Measurements from ENCODE around the gene TDRKH.

DNA sequence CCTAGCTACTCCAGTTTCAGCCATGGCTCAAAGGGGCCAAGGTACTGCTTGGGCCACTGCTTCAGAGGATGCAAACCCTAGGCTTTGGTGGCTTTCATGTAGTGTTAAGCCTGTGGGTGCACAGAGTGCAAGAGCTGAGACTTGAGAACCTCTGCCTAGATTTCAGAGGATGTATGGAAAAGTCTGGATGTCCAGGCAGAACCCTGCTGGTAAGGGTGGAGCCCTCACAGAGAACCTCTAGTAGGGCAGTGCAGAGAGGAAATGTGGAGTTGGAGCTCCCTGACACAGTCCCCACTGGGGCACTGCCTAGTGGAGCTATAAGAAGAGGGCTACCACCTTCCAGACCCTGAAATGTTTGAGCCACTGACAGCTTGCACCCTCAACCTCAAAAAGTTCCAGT lies 52.8 kb downstream of the TDRKH start:
- TF ChIP-seq, protein P1, sequence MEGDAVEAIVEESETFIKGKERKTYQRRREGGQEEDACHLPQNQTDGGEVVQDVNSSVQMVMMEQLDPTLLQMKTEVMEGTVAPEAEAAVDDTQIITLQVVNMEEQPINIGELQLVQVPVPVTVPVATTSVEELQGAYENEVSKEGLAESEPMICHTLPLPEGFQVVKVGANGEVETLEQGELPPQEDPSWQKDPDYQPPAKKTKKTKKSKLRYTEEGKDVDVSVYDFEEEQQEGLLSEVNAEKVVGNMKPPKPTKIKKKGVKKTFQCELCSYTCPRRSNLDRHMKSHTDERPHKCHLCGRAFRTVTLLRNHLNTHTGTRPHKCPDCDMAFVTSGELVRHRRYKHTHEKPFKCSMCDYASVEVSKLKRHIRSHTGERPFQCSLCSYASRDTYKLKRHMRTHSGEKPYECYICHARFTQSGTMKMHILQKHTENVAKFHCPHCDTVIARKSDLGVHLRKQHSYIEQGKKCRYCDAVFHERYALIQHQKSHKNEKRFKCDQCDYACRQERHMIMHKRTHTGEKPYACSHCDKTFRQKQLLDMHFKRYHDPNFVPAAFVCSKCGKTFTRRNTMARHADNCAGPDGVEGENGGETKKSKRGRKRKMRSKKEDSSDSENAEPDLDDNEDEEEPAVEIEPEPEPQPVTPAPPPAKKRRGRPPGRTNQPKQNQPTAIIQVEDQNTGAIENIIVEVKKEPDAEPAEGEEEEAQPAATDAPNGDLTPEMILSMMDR (IDR thresholded peaks at IDR 0.05): no peak
- TF ChIP-seq POLR2A (IDR thresholded peaks at IDR 0.05): no peak
